ENCODE measurements around the gene SPANXN5.

DNA sequence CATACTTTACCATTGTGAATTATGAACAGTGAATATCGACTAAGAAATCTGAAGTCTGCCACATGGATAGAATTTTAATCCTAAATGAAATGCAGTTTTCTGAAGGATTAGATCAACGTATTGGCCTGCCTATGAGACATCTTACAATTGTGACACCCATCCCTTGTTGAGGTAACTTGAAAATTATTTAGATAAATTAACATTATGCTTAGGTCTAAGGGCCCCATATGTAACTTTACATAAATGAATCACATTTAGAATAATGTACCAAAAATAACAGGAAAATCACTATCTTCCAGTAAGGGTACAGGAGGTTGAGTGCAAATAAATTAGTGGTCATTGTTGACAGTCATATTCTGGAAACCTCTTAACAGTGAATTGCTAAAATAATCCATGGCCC is 27.4 kb upstream of the SPANXN5 start:
- TF ChIP-seq EZH2 (IDR thresholded peaks at IDR 0.05; ENCODE audit: borderline replicate concordance, low read depth, low read length, severe bottlenecking) (no peak), CTCF (IDR thresholded peaks at IDR 0.05; ENCODE audit: extremely low read depth in 1 of 2, insufficient read depth in 1 of 2, low read depth in 1 of 2, low read length in 2 of 2) (no peak), FOS (IDR thresholded peaks at IDR 0.05; ENCODE audit: borderline replicate concordance, insufficient read depth, low read length) (no peak), POLR2A (IDR thresholded peaks at IDR 0.05; ENCODE audit: low read depth, low read length) (no peak), MYC (IDR thresholded peaks at IDR 0.05; ENCODE audit: low read depth, low read length) (no peak), POLR2AphosphoS5 (IDR thresholded peaks at IDR 0.05; ENCODE audit: insufficient read depth, low read depth, low read length) (no peak), JUN (IDR thresholded peaks at IDR 0.05; ENCODE audit: borderline replicate concordance, insufficient read depth, insufficient read length, low read depth) (no peak)
